Measurements from ENCODE around the gene KANK3. TPM values are rescaled to one million over a fixed set of nuclear protein-coding genes. Genes with fewer than 3 reads are reported as not detected.
A peak's percentile ranks its signal among the peaks of the same experiment; 100 is the strongest.
"Not testable (repeated sequence)": the region's sequence is repeated elsewhere in the genome, so short reads cannot be mapped to it uniquely, and the experiment has no call there.

Gene KANK3
- total and polyA plus RNA-seq, 12 donors = 10.2 to 34.0 (median 17.3) TPM

- no peak overlapping the region for H3K4me3 ChIP-seq
- no peak overlapping the region for H3K27ac ChIP-seq
- DNase-seq (no peak), ATAC-seq (no peak)
- no peaks in the 10 kb centered on the region for H3K36me3 ChIP-seq
- H3K4me1 ChIP-seq = peaks cover 5 to 55% (median 33%) of the 10 kb centered on the region in 9 donors
- H3K27me3 ChIP-seq = peaks cover 0 to 10% (median 0%) of the 10 kb centered on the region in 7 donors
- 92 to 94% methylated on average over 6 of the region's 6 CpGs for WGBS, 2 donors
- H3K9me3 ChIP-seq = peaks cover 0 to 11% (median 0%) of the 10 kb centered on the region in 11 donors
- intact Hi-C loops (cut with DNase I) = loop anchor here in 6 of 10 donors (5.0 to 10.0 kb wide), 5 partner anchors 38 to 226 kb away; partner anchors contain the start of gene PRAM1 (in 1 of the 6)
- TF ChIP-seq, protein P1, sequence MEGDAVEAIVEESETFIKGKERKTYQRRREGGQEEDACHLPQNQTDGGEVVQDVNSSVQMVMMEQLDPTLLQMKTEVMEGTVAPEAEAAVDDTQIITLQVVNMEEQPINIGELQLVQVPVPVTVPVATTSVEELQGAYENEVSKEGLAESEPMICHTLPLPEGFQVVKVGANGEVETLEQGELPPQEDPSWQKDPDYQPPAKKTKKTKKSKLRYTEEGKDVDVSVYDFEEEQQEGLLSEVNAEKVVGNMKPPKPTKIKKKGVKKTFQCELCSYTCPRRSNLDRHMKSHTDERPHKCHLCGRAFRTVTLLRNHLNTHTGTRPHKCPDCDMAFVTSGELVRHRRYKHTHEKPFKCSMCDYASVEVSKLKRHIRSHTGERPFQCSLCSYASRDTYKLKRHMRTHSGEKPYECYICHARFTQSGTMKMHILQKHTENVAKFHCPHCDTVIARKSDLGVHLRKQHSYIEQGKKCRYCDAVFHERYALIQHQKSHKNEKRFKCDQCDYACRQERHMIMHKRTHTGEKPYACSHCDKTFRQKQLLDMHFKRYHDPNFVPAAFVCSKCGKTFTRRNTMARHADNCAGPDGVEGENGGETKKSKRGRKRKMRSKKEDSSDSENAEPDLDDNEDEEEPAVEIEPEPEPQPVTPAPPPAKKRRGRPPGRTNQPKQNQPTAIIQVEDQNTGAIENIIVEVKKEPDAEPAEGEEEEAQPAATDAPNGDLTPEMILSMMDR (IDR thresholded peaks at IDR 0.05) = no peak
Measured at GRCh38 chr19:8358948-8359347, 15.9 kb upstream of the KANK3 start.

GRCh38 chr19:8357007-8357521 lies 14.0 kb upstream of the KANK3 start:
- WGBS, 2 donors = 75 to 80% methylated on average over 4 of the region's 4 CpGs
- TF ChIP-seq, protein P1 (IDR thresholded peaks at IDR 0.05) = no peak
- Histone ChIP-seq H3K27me3 (peaks cover 0 to 10% (median 0%) of the 10 kb centered on the region in 7 donors), H3K4me1 (peaks cover 3 to 55% (median 22%) of the 10 kb centered on the region in 9 donors), H3K9me3 (peaks cover 0 to 11% (median 0%) of the 10 kb centered on the region in 11 donors), H3K27ac (peak overlapping the region in 1 of 10 donors; percentile 26), H3K36me3 (no peaks in the 10 kb centered on the region), H3K4me3 (no peak overlapping the region)
- intact Hi-C loops (cut with DNase I) = loop anchor here in 6 of 10 donors (5.0 to 10.0 kb wide), 5 partner anchors 40 to 228 kb away; partner anchors contain the start of gene PRAM1 (in 1 of the 6)
- ATAC-seq (no peak), DNase-seq (no peak)

GRCh38 chr19:8355631-8356402 lies 12.8 kb upstream of the KANK3 start:
- intact Hi-C loops (cut with DNase I) = loop anchor here in 7 of 10 donors (2.0 to 10.0 kb wide), 7 partner anchors 41 to 229 kb away; partner anchors contain the start of gene PRAM1 (in 1 of the 7)
- DNase-seq (no peak), ATAC-seq (peak in 5 of 8 donors; percentile 40 to 85 (median 55))
- H3K9me3 ChIP-seq = peaks cover 0 to 11% (median 0%) of the 10 kb centered on the region in 11 donors
- H3K27me3 ChIP-seq = peaks cover 0 to 10% (median 0%) of the 10 kb centered on the region in 7 donors
- H3K4me3 ChIP-seq = no peak overlapping the region
- 71 to 76% methylated on average over 6 of the region's 6 CpGs for WGBS, 2 donors
- H3K4me1 ChIP-seq = peaks cover 3 to 44% (median 11%) of the 10 kb centered on the region in 9 donors
- TF ChIP-seq, protein P1 (IDR thresholded peaks at IDR 0.05) = no peak
- no peaks in the 10 kb centered on the region for H3K36me3 ChIP-seq
- peak overlapping the region in 1 of 10 donors; percentile 73 for H3K27ac ChIP-seq

DNA sequence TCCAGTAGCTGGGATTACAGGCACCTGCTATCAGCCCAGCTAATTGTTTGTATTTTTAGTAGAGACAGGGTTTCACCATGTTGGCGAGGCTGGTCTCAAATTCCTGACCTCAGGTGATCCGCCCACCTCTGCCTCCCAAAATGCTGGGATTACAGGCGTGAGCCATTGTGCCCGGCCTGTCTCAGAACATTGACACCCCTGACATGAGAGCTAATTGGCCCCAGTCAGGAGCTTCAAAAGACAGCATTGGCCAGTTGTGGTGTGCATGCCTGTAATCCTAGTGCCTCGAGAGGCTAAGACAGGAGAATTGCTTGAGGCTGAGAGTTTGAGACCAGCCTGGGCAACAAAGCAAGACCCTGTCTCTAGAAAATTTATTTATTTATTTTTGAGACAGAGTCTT lies 9.8 kb upstream of the KANK3 start:
- Histone ChIP-seq H3K9me3 (peaks cover 0 to 11% (median 0%) of the 10 kb centered on the region in 11 donors), H3K4me3 (peak overlapping the region in 4 of 10 donors; percentile 23 to 34 (median 31)), H3K4me1 (peaks cover 3 to 48% (median 21%) of the 10 kb centered on the region in 9 donors), H3K27me3 (peaks cover 0 to 10% (median 0%) of the 10 kb centered on the region in 7 donors)
- intact Hi-C loops (cut with DNase I) = loop anchor here in 7 of 10 donors (5.0 to 10.0 kb wide), 6 partner anchors 39 to 232 kb away; partner anchors contain the start of genes PRAM1 (in 1 of the 7) and RAB11B (in 1 of the 7)
- not testable (repeated sequence) for H3K27ac ChIP-seq, DNase-seq, ATAC-seq, H3K36me3 ChIP-seq
- WGBS, 2 donors = 70 to 71% methylated on average over 5 of the region's 5 CpGs

Data from heart right ventricle (tissue), 16 donors.